DOHH2 (cell line): Measurements from ENCODE around the gene ERI2.

Source experiments
- EZH2phosphoT487 ChIP-seq: fragments of 200-600 bp; sonication (generic); IDR thresholded peaks from 2 replicates; pipeline ENCODE4 v1.6.1; 2017; ENCODE audit warnings: borderline replicate concordance, mild to moderate bottlenecking, antibody characterized with exemption, low read length, moderate library complexity, mixed read lengths
- TF ChIP-seq, protein P1 (sequence below): fragments of 200-600 bp; sonication (generic); IDR thresholded peaks from one replicate; pipeline ENCODE4 v1.5.1; 2014; ENCODE audit warnings: antibody characterized with exemption, mild to moderate bottlenecking, low read depth, low read length; ENCODE audit not compliant: poor library complexity, severe bottlenecking

GRCh38 chr16:20767577-20767976 is 38.7 kb downstream of the ERI2 start:
- TF ChIP-seq, protein P1, sequence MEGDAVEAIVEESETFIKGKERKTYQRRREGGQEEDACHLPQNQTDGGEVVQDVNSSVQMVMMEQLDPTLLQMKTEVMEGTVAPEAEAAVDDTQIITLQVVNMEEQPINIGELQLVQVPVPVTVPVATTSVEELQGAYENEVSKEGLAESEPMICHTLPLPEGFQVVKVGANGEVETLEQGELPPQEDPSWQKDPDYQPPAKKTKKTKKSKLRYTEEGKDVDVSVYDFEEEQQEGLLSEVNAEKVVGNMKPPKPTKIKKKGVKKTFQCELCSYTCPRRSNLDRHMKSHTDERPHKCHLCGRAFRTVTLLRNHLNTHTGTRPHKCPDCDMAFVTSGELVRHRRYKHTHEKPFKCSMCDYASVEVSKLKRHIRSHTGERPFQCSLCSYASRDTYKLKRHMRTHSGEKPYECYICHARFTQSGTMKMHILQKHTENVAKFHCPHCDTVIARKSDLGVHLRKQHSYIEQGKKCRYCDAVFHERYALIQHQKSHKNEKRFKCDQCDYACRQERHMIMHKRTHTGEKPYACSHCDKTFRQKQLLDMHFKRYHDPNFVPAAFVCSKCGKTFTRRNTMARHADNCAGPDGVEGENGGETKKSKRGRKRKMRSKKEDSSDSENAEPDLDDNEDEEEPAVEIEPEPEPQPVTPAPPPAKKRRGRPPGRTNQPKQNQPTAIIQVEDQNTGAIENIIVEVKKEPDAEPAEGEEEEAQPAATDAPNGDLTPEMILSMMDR = no peak
- no peak for TF ChIP-seq EZH2phosphoT487
